GM18868 (cell line): ENCODE results near the gene GNPAT.
A peak's percentile ranks its signal among the peaks of the same experiment; 100 is the strongest.
"Not testable (repeated sequence)": the region's sequence is repeated elsewhere in the genome, so short reads cannot be mapped to it uniquely, and the experiment has no call there.

ENCODE experiments used
- ATAC-seq: cut with Tn5 transposase; IDR thresholded peaks from one replicate; pipeline ENCODE4 v1.9.1; 2021; ENCODE audit warnings: mild to moderate bottlenecking, moderate library complexity; ENCODE audit not compliant: unreplicated experiment

GNPAT gene

DNA sequence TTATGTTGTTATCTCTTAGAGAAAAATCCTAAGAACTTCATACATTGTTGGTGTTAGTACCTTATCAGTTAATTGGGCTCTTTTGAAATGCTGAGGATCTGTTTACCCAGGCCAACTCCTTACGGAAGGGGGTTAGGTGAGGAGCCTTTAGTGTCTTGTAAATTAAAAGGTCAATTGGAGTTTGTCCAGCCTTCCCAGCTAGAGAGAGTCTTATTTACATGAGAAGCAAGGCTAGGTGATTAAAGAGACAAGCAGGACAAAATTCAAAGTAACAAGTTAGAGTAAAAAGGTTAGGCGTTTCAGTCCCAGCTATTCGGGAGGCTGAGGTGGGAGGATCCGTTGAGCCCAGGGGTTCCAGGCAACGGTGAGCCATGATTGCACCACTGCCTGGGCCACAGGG, 28.7 kb upstream of the GNPAT start:
- ATAC-seq: not testable (repeated sequence)

GRCh38 chr1:231213831-231214573, 27.0 kb upstream of the GNPAT start:
- no peak for ATAC-seq

DNA sequence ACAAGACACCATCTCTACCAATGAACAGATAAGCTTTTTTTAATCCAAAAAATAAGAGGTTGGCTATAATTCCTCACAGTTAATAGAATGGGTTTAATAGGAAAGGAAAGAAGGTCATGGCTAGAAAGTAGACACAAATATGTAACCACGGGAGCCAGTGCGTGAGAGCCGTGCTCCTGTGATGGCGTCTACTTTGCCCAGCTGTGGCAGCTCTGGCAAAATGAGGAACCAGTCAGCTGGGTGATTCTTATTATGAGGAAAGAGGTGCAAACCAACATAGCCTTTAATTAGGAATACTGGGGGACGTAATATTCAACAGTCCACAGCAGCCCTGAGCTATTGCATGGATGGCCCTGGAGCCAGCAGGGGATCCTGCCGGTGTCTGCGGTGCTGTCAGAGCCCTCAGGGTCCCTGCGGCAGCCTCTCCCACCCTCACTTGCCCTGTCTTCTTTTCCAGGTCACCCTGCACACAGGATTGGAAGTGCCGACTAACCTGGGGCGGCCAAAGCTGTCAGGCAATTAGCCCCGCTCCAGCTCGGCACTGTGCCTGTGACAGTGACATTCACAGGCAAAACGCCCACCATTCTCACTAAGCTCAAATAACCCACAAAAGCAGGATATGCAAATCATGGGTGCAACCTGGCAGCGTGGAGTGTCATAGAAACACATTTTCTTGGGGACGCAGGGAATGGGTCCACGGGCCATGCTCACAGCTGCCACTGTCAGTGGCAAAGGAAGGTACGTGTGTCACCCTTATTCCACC, 25.9 kb upstream of the GNPAT start:
- ATAC-seq: peak; percentile 34

DNA sequence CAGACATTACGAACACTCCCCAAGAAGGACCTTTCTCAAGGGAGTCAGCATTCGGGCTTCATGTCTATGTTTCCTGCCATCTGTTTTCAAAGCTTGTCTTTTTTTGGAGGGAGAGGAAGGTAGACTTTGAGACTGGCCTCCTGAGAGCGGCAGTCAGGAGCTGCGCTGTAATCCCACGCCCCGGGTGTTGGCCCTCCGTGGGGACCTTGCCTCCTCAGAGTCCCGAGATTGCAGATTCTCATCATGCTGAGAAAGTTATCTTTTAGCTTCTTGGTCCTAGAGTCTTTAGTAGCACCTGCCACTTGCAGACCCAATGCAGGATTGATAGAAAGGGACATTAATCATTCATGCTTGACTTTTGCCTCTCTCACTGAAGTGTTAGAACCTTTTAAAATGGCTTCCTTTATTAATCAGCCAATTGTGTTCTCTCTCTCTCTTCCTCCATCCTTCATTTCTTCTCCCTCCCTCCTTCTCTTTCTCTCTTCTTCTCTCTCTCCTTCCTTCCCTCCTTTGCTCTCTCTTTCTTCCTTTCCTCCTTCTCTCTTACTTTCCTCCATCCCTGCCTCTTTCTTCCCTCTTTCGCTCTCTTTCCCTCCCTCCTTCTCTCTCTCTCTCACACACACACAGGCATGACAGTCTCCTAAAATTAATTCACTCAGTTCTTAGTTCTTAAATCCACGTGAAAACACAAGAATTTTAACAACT, 25.2 kb upstream of the GNPAT start:
- ATAC-seq: no peak

GRCh38 chr1:231216498-231216897, 24.5 kb upstream of the GNPAT start:
- ATAC-seq: peak; percentile 30

DNA sequence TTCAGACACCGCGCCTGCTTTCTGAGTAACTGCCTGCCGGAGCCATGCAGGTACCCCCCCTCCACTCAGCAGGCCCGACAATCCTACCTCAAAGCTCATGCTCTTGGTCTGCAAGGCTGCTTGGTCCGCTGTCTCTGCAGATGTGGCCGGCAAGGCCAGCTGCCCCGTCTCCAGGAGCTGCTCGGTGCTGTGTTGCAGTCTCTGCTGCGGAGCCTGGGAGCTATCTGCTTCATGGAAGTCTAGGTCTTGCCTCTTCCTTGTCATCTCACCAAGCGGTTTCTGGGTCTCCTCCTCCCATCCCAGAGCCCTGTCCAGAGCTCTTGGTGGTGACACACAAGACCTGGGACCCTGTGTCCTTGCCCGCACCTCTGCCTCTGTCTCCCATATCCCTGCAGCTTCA, 24.0 kb upstream of the GNPAT start:
- ATAC-seq: no peak

GRCh38 chr1:231218078-231218477, 22.9 kb upstream of the GNPAT start:
- no peak for ATAC-seq

DNA sequence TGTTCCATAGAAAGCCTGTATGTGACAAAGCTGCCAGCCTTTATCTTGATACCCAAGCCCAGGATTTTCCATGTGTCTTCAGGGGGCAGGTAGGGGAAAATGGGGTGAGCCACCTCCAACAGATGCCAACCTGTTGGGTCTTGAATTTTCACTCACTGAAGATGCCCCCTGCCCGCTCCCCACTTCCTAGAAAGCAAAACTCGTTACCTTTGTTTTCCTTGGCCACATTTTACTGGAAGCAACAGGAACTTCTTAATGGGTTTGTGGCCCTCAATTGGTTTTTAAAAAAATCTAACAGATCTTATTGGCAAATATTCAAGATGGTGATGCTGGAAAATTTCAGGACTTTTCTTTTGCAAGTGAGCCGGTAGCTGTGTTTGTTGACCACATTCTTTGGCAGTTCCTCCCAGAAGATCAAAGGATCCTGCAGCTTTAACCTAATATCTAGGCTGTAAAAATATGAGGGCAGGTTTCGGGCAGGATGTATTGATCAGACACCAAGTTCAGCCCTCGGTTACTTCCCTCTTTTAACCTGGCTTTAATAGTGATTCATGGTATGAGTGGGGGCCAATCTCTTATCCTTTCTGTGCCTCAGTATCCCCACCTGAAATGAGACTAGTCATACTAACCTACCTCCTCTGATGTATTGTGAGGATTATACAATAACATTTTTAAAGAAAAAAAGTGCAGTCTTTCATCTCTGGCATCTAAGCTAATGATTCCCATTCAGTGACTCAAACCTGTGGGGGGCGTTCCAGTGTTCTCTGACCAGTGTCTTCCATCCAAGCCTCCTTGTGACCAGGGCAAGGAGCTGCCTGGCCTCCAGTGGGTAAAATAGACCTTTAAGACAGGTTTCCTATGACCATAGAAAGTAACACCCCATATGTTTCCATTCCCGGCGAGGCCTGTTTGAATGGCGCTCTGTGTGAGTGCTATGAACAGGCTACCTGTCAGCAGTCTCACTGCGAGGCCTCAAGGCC, 21.3 kb upstream of the GNPAT start:
- ATAC-seq: no peak

- no peak for ATAC-seq
Measured at GRCh38 chr1:231220801-231221200, 20.2 kb upstream of the GNPAT start.

- ATAC-seq: no peak
Measured at GRCh38 chr1:231226156-231226555, 14.9 kb upstream of the GNPAT start.

GRCh38 chr1:231231511-231231910, 9.5 kb upstream of the GNPAT start:
- no peak for ATAC-seq

GRCh38 chr1:231232870-231233734, 7.9 kb upstream of the GNPAT start:
- ATAC-seq: no peak

- no peak for ATAC-seq
Measured at GRCh38 chr1:231233735-231234417, 7.1 kb upstream of the GNPAT start.

DNA sequence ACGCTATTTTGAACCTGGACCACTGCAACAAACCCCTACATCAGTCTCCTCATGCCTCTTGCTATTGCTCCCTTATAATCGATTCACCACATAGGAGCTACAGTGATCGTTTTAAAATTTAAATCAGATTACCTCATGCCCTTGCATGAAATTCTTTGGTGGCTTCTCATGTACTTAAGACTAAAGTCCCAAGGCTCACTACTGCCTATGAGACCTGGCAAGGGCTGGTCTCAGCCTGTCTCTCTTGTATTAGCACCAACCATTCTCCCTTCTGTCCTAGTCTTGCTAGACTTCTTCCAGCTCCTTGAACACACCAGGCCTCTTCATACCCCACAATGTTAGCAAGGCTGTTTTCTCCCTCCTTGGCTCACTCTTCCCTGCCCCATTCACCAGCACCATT, 6.5 kb upstream of the GNPAT start:
- ATAC-seq: no peak

- no peak for ATAC-seq
Measured at GRCh38 chr1:231235526-231236207, 5.3 kb upstream of the GNPAT start.

DNA sequence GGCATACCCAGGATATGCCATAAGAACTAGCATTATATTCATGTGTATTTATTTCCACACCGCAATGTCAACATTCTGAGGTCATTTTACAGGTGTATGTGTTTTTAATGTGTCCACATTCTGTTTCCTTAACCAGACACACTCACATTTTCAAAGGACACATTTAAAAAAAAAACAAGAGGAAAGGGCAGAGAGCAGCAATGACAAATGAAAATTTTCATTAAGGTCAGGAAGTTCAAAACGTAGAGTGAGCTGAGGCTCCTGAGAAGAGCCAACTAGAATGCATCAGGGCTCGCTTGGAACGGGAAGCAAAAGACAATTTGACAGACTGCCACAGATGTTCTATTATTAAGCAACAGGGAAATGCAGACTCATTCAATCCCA, 4.8 kb upstream of the GNPAT start:
- no peak for ATAC-seq

- ATAC-seq: no peak
Measured at GRCh38 chr1:231236938-231237337, 4.1 kb upstream of the GNPAT start.

GRCh38 chr1:231238298-231238697, 2.7 kb upstream of the GNPAT start:
- ATAC-seq: no peak

GRCh38 chr1:231240531-231240882, 505 bp upstream of the GNPAT start:
- no peak for ATAC-seq
